HepG2 (cell line): Measurements from ENCODE around the gene HLF. TPM values are rescaled to one million over a fixed set of nuclear protein-coding genes. Genes with fewer than 3 reads are reported as not detected.

ENCODE experiments used
- ASH2L ChIP-seq: fragments of 300-600, 200-600 bp; sonication (generic); IDR thresholded peaks from 2 replicates; pipeline ENCODE4 v1.7.0; 2017; ENCODE audit warnings: low read depth, mild to moderate bottlenecking, moderate library complexity, mixed read lengths, low read length; ENCODE audit not compliant: insufficient read length
- FLYWCH1 ChIP-seq: sonication (generic); formaldehyde crosslinking; IDR thresholded peaks from 2 replicates; pipeline ENCODE4 v1.8.1; 2023; ENCODE audit warnings: mild to moderate bottlenecking, missing genetic modification reagents
- HDAC2 ChIP-seq: sonication (generic); formaldehyde crosslinking; IDR thresholded peaks from 2 replicates; pipeline ENCODE4 v1.4.0; 2020; ENCODE audit warnings: missing genetic modification reagents
- MTA1 ChIP-seq: sonication (generic); formaldehyde crosslinking; IDR thresholded peaks from 2 replicates; pipeline ENCODE4 v1.4.0; 2020; ENCODE audit warnings: missing genetic modification reagents, mild to moderate bottlenecking, borderline replicate concordance
- SAFB2 ChIP-seq: sonication (generic); formaldehyde crosslinking; IDR thresholded peaks from 2 replicates; pipeline ENCODE4 v1.5.1; 2020; ENCODE audit warnings: missing genetic modification reagents, low read depth, mild to moderate bottlenecking, borderline replicate concordance
- SRSF9 ChIP-seq: fragments of 200-400 bp; formaldehyde crosslinking; IDR thresholded peaks from 2 replicates; pipeline ENCODE4 v1.6.1; 2018; ENCODE audit warnings: borderline replicate concordance, mild to moderate bottlenecking, low read depth, low read length; ENCODE audit not compliant: insufficient read depth, poor library complexity, severe bottlenecking
- TMF1 ChIP-seq: sonication (generic); formaldehyde crosslinking; IDR thresholded peaks from 2 replicates; pipeline ENCODE4 v1.8.1; 2022; ENCODE audit warnings: low read depth, missing genetic modification reagents
- ZNF3 ChIP-seq: IDR thresholded peaks from 2 replicates; pipeline ENCODE4 v1.7.0; 2017; ENCODE audit warnings: inconsistent platforms
- ZNF335 ChIP-seq: sonication (generic); formaldehyde crosslinking; IDR thresholded peaks from 2 replicates; pipeline ENCODE4 v1.4.0; 2020; ENCODE audit warnings: missing genetic modification reagents
- ZNF75D ChIP-seq: sonication (generic); formaldehyde crosslinking; IDR thresholded peaks from 2 replicates; pipeline ENCODE4 v1.8.1; 2023; ENCODE audit warnings: missing genetic modification reagents, mild to moderate bottlenecking, borderline replicate concordance
- polyA plus RNA-seq, 8 experiments: library from polyadenylated mRNA; depleted of rRNA in 3 of 8; stranded (reverse) in 7 of 8; unstranded in 1 of 8; fragments of >200 nt; fragmentation: Illumina TruSeq in 4 of 8; extraction: Trizol in 4 of 8; gene quantifications; 2 replicates each; pipeline versions ENCODE4 v1.2.1 to v1.2.3, GENCODE V29; 2011 to 2016; ENCODE audit warnings: low read depth in 4 of 8, missing spikeins in 1 of 8, mixed read lengths in 1 of 8; ENCODE audit not compliant: insufficient read depth in 1 of 8
- total RNA-seq, 5 experiments: library from RNA; depleted of rRNA; stranded (reverse); fragments of >200 nt; fragmentation: Illumina TruSeq; extraction: Trizol; gene quantifications; 2 replicates each; pipeline ENCODE4 v1.2.3, GENCODE V29; 2016; ENCODE audit warnings: low read depth in 1 of 5
- TF ChIP-seq, protein P1 (sequence below): IDR thresholded peaks from 2 replicates; pipeline ENCODE4 v1.6.1; 2016; ENCODE audit warnings: missing genetic modification reagents, missing compliant biosample characterization
- TF ChIP-seq, protein P2 (sequence below): sonication (generic); formaldehyde crosslinking; IDR thresholded peaks from 2 replicates; pipeline ENCODE4 v1.9.0; 2021; ENCODE audit warnings: missing genetic modification reagents, borderline replicate concordance
- TF ChIP-seq, protein P3 (sequence below): sonication (generic); formaldehyde crosslinking; IDR thresholded peaks from 2 replicates; pipeline ENCODE4 v1.4.0; 2020; ENCODE audit warnings: mild to moderate bottlenecking, missing genetic modification reagents
- TF ChIP-seq, protein P4 (sequence below): sonication (generic); formaldehyde crosslinking; IDR thresholded peaks from 2 replicates; pipeline ENCODE4 v1.4.0; 2020; ENCODE audit warnings: missing genetic modification reagents, borderline replicate concordance

Gene HLF
- total and polyA plus RNA-seq, 2 of the 13 experiments (the other 11 are each of a cell fraction or from before 2014, with no cell fraction given) = 202 to 346 TPM

DNA sequence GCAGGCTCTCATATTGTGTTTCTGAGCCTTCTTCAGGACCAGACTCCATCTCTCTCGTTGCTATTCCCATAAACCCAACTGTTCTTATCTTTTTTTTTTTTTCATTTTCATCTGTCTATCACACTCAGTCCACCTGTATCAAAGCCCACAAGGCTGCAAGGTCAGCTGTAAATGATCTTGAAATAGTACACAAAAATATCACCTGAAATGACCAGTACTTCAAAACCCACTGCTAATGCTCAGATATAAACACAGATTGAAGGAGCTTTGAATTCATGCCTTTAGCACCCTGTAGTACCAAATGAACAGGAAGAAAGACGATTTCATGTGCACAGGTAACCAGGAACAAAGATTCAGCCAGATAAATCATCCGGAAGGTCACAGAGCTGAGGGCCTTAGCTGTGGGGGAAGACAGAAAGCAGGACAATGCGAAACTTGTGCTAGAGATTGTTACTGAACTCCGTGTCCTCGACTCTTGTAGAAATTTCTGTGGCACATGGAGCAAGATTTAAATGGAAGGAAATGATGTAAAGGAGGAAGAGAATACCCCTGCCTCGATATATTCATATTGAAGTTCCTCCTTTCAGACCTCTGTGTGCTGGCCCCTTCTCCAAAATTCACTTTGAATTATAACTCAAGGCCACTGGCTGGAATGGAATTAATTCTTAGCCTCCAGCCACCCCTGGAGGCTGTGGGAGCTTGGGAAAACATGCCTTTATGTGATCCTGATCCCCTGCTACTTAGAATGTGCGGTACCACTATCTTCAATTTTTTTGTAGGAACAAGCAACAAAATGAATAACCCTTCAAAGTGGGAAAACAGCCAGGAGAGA lies 4.1 kb downstream of the HLF start (continued):
- TF ChIP-seq SAFB2 (CRISPR knock-in tag) = no peak
- TF ChIP-seq MTA1 = no peak
- no peak for TF ChIP-seq TMF1 (CRISPR knock-in tag)
- TF ChIP-seq, protein P1, sequence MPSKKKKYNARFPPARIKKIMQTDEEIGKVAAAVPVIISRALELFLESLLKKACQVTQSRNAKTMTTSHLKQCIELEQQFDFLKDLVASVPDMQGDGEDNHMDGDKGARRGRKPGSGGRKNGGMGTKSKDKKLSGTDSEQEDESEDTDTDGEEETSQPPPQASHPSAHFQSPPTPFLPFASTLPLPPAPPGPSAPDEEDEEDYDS (CRISPR knock-in tag) = no peak
- TF ChIP-seq, protein P2, sequence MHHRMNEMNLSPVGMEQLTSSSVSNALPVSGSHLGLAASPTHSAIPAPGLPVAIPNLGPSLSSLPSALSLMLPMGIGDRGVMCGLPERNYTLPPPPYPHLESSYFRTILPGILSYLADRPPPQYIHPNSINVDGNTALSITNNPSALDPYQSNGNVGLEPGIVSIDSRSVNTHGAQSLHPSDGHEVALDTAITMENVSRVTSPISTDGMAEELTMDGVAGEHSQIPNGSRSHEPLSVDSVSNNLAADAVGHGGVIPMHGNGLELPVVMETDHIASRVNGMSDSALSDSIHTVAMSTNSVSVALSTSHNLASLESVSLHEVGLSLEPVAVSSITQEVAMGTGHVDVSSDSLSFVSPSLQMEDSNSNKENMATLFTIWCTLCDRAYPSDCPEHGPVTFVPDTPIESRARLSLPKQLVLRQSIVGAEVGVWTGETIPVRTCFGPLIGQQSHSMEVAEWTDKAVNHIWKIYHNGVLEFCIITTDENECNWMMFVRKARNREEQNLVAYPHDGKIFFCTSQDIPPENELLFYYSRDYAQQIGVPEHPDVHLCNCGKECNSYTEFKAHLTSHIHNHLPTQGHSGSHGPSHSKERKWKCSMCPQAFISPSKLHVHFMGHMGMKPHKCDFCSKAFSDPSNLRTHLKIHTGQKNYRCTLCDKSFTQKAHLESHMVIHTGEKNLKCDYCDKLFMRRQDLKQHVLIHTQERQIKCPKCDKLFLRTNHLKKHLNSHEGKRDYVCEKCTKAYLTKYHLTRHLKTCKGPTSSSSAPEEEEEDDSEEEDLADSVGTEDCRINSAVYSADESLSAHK (CRISPR knock-in tag) = no peak
- TF ChIP-seq HDAC2 (CRISPR knock-in tag) = no peak
- TF ChIP-seq, protein P3, sequence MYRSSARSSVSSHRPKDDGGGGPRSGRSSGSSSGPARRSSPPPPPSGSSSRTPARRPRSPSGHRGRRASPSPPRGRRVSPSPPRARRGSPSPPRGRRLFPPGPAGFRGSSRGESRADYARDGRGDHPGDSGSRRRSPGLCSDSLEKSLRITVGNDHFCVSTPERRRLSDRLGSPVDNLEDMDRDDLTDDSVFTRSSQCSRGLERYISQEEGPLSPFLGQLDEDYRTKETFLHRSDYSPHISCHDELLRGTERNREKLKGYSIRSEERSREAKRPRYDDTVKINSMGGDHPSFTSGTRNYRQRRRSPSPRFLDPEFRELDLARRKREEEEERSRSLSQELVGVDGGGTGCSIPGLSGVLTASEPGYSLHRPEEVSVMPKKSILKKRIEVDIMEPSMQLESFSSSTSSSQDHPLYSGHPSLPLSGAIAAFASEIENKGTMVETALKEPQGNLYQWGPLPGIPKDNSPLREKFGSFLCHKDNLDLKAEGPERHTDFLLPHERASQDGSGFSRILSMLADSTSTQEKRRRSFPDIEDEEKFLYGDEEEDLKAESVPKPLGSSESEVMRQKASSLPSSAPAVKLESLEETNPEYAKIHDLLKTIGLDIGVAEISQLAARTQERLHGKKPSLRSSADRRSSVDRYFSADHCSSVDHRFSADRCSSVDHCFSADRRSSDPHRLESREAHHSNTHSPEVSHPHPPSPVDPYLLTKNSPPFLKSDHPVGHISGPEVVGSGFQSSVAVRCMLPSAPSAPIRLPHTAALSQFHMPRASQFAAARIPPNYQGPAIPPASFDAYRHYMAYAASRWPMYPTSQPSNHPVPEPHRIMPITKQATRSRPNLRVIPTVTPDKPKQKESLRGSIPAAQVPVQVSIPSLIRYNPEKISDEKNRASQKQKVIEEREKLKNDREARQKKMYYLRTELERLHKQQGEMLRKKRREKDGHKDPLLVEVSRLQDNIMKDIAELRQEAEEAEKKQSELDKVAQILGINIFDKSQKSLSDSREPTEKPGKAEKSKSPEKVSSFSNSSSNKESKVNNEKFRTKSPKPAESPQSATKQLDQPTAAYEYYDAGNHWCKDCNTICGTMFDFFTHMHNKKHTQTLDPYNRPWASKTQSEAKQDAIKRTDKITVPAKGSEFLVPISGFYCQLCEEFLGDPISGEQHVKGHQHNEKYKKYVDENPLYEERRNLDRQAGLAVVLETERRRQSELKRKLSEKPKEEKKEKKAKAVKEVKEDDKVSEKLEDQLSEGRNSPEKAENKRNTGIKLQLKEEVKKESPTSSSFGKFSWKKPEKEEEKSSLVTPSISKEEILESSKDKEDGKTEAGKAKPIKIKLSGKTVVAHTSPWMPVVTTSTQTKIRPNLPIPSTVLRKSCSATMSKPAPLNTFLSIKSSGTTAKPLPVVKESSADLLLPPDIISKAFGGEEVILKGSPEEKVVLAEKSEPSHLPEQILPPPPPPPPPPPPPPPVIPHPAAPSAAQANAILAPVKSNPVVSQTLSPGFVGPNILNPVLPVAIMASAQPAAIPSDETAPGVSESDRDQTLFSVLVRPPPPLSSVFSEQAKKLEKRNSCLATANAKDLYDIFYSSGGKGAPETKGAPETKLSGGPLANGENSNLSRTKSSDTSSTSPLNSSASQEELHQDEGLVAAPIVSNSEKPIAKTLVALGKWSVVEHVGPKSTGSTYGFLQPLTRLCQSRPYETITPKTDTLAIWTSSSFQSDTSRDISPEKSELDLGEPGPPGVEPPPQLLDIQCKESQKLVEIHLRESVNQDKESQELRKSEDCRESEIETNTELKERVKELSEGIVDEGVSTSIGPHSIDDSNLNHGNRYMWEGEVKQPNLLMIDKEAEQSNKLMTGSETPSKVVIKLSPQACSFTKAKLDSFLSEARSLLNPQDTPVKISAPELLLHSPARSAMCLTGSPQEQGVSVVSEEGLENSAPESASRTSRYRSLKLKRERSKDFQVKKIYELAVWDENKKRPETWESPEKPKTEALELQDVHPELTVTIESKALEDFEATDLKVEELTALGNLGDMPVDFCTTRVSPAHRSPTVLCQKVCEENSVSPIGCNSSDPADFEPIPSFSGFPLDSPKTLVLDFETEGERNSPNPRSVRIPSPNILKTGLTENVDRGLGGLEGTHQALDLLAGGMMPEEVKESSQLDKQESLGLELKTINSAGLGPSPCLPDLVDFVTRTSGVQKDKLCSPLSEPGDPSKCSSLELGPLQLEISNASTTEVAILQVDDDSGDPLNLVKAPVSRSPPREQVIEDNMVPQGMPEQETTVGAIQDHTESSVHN (CRISPR knock-in tag) = no peak
- TF ChIP-seq FLYWCH1 (CRISPR knock-in tag) = no peak
- no peak for TF ChIP-seq ZNF75D (CRISPR knock-in tag)
- TF ChIP-seq, protein P4, sequence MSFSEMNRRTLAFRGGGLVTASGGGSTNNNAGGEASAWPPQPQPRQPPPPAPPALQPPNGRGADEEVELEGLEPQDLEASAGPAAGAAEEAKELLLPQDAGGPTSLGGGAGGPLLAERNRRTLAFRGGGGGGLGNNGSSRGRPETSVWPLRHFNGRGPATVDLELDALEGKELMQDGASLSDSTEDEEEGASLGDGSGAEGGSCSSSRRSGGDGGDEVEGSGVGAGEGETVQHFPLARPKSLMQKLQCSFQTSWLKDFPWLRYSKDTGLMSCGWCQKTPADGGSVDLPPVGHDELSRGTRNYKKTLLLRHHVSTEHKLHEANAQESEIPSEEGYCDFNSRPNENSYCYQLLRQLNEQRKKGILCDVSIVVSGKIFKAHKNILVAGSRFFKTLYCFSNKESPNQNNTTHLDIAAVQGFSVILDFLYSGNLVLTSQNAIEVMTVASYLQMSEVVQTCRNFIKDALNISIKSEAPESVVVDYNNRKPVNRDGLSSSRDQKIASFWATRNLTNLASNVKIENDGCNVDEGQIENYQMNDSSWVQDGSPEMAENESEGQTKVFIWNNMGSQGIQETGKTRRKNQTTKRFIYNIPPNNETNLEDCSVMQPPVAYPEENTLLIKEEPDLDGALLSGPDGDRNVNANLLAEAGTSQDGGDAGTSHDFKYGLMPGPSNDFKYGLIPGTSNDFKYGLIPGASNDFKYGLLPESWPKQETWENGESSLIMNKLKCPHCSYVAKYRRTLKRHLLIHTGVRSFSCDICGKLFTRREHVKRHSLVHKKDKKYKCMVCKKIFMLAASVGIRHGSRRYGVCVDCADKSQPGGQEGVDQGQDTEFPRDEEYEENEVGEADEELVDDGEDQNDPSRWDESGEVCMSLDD (CRISPR knock-in tag) = 0 out of 2 replicates have a peak, but pooled peaks have one; percentile 44
- no peak for TF ChIP-seq ASH2L
- TF ChIP-seq SRSF9 = no peak
- no peak for TF ChIP-seq ZNF3 (CRISPR knock-in tag)
- TF ChIP-seq ZNF335 = no peak; the same call in 1 of the 2 replicates
